ENCODE data around the gene DACH1.

- TF ChIP-seq, protein P1, sequence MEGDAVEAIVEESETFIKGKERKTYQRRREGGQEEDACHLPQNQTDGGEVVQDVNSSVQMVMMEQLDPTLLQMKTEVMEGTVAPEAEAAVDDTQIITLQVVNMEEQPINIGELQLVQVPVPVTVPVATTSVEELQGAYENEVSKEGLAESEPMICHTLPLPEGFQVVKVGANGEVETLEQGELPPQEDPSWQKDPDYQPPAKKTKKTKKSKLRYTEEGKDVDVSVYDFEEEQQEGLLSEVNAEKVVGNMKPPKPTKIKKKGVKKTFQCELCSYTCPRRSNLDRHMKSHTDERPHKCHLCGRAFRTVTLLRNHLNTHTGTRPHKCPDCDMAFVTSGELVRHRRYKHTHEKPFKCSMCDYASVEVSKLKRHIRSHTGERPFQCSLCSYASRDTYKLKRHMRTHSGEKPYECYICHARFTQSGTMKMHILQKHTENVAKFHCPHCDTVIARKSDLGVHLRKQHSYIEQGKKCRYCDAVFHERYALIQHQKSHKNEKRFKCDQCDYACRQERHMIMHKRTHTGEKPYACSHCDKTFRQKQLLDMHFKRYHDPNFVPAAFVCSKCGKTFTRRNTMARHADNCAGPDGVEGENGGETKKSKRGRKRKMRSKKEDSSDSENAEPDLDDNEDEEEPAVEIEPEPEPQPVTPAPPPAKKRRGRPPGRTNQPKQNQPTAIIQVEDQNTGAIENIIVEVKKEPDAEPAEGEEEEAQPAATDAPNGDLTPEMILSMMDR (IDR thresholded peaks at IDR 0.05), result no peak
- TF ChIP-seq POLR2A (IDR thresholded peaks at IDR 0.05), result no peak
- TF ChIP-seq EP300 (IDR thresholded peaks at IDR 0.05; ENCODE audit: low read depth), result no peak
- no peak for TF ChIP-seq POLR2AphosphoS5 (IDR thresholded peaks at IDR 0.05)
These were observed 181.9 kb downstream of the DACH1 start for GRCh38 chr13:71685072-71685471.
